K562 (cell line): ENCODE measurements around the gene PDCD6IP. TPM values are rescaled to one million over a fixed set of nuclear protein-coding genes. Genes with fewer than 3 reads are reported as not detected.

Experiments used
- ARID1B ChIP-seq: fragments of 450-650 bp; IDR thresholded peaks from 2 replicates; pipeline ENCODE4 v1.6.1; 2016; ENCODE audit warnings: antibody characterized with exemption, mild to moderate bottlenecking, inconsistent platforms
- BDP1 ChIP-seq: IDR thresholded peaks from 3 replicates; pipeline ENCODE4 v1.6.1; 2011; ENCODE audit not compliant: insufficient read length, insufficient read depth
- CREBBP ChIP-seq: IDR thresholded peaks from one replicate; pipeline ENCODE4 v1.6.1; 2012; ENCODE audit warnings: low read depth, mild to moderate bottlenecking, control low read depth, inconsistent platforms, low read length
- DPF2 ChIP-seq: fragments of 450-650 bp; IDR thresholded peaks from 2 replicates; pipeline ENCODE4 v1.6.1; 2016
- EWSR1 ChIP-seq: fragments of 450-650 bp; IDR thresholded peaks from 2 replicates; pipeline ENCODE4 v1.6.1; 2018; ENCODE audit warnings: borderline replicate concordance, mild to moderate bottlenecking, low read depth, moderate library complexity; ENCODE audit not compliant: partially characterized antibody
- FOSL1 ChIP-seq: fragments of 200-800 bp; sonication (Bioruptor generic); conservative IDR thresholded peaks from 2 replicates; pipeline ENCODE4 v1.6.1; 2016; ENCODE audit warnings: missing genetic modification characterization, missing compliant biosample characterization
- FOXJ2 ChIP-seq: fragments of 200-800 bp; sonication (Bioruptor generic); IDR thresholded peaks from 2 replicates; pipeline ENCODE4 v1.6.1; 2016; ENCODE audit warnings: missing genetic modification characterization, missing compliant biosample characterization
- HBP1 ChIP-seq: fragments of 450-650 bp; formaldehyde crosslinking; IDR thresholded peaks from 2 replicates; pipeline ENCODE4 v1.4.0; 2022; ENCODE audit warnings: missing genetic modification characterization
- HMBOX1 ChIP-seq: sonication (generic); IDR thresholded peaks from 2 replicates; pipeline ENCODE4 v1.6.1; 2016
- HMG20B ChIP-seq: fragments of 250-450 bp; sonication (Bioruptor Pico); IDR thresholded peaks from 2 replicates; pipeline ENCODE4 v1.5.0; 2021; ENCODE audit warnings: mild to moderate bottlenecking
- HOMEZ ChIP-seq: fragments of 250-450 bp; sonication (Bioruptor Pico); IDR thresholded peaks from 2 replicates; pipeline ENCODE4 v1.4.0; 2020; ENCODE audit warnings: mild to moderate bottlenecking, moderate library complexity
- HOXB6 ChIP-seq: fragments of 250-450 bp; sonication (Bioruptor Pico); IDR thresholded peaks from 2 replicates; pipeline ENCODE4 v1.5.1; 2022; ENCODE audit warnings: mild to moderate bottlenecking, borderline replicate concordance
- MBD1 ChIP-seq: fragments of 250-450 bp; sonication (Bioruptor Pico); IDR thresholded peaks from 2 replicates; pipeline ENCODE4 v1.8.0; 2022; ENCODE audit warnings: inconsistent platforms
- NONO ChIP-seq, 2 experiments: fragments of 200-400 bp in 1 of 2; fragments of 450-650 bp in 1 of 2; formaldehyde crosslinking in 1 of 2; IDR thresholded peaks; 2 replicates each; pipeline ENCODE4 v1.6.1; 2017; ENCODE audit warnings: low read depth in 2 of 2, mild to moderate bottlenecking in 2 of 2, moderate library complexity in 2 of 2, low read length in 1 of 2
- SMARCA5 ChIP-seq: fragments of 450-650 bp; IDR thresholded peaks from 2 replicates; pipeline ENCODE4 v1.6.1; 2016
- SP2 ChIP-seq: IDR thresholded peaks from 2 replicates; pipeline ENCODE4 v1.6.1; 2011; ENCODE audit warnings: mild to moderate bottlenecking, low read depth, low read length, moderate library complexity; ENCODE audit not compliant: poor library complexity, severe bottlenecking; ENCODE audit errors: extremely low read depth
- TAF7 ChIP-seq: fragments of 450-650 bp; IDR thresholded peaks from 2 replicates; pipeline ENCODE4 v1.6.1; 2016; ENCODE audit warnings: missing genetic modification characterization, missing compliant biosample characterization
- ZBTB12 ChIP-seq: fragments of 250-450 bp; sonication (Bioruptor Pico); IDR thresholded peaks from 2 replicates; pipeline ENCODE4 v1.4.0; 2020
- ZNF274 ChIP-seq: IDR thresholded peaks from 2 replicates; pipeline ENCODE4 v1.6.1; 2011; ENCODE audit warnings: low read depth, mild to moderate bottlenecking, low read length, moderate library complexity, borderline replicate concordance
- ZNF280A ChIP-seq: fragments of 450-650 bp; IDR thresholded peaks from 2 replicates; pipeline ENCODE4 v1.6.1; 2018; ENCODE audit warnings: mild to moderate bottlenecking, low read depth; ENCODE audit not compliant: partially characterized antibody
- polyA plus RNA-seq, 8 experiments: library from polyadenylated mRNA; depleted of rRNA in 4 of 8; stranded (reverse) in 5 of 8; unstranded in 3 of 8; fragments of >200 nt; fragmentation: Nextera tagmentation in 2 of 8; fragmentation: Illumina TruSeq in 1 of 8; extraction: Ambion mirVana in 2 of 8; extraction: Trizol in 1 of 8; gene quantifications; 2 replicates each; pipeline versions ENCODE4 v1.2.1 to v1.2.3, GENCODE V29; 2011 to 2014; ENCODE audit warnings: inconsistent platforms in 1 of 8, missing spikeins in 1 of 8
- total RNA-seq, 7 experiments: library from RNA; depleted of rRNA in 6 of 7; stranded (reverse); fragments of >200 nt in 6 of 7; fragmentation: Illumina TruSeq in 2 of 7; extraction: Trizol in 2 of 7; gene quantifications; 2 replicates each; pipeline versions ENCODE4 v1.2.1 to v1.2.3, GENCODE V29; 2011 to 2021; ENCODE audit warnings: low replicate concordance in 1 of 7

Gene PDCD6IP
- total and polyA plus RNA-seq, 9 of the 15 experiments (the other 6 are each of a cell fraction or from before 2014, with no cell fraction given): 40.2 to 302 (median 122) TPM

GRCh38 chr3:33901862-33902563, 103.6 kb downstream of the PDCD6IP start (continued):
- no peak for TF ChIP-seq SP2
- TF ChIP-seq ZBTB12 (CRISPR knock-in tag): no peak
- TF ChIP-seq DPF2: peak; percentile 70
- TF ChIP-seq ARID1B: peak; percentile 83
- no peak for TF ChIP-seq BDP1
- TF ChIP-seq HBP1 (CRISPR knock-in tag): no peak
- no peak for TF ChIP-seq MBD1 (CRISPR knock-in tag)
- no peak for TF ChIP-seq SMARCA5
- no peak for TF ChIP-seq ZNF280A
- no peak for TF ChIP-seq HMG20B (CRISPR knock-in tag)
- TF ChIP-seq ZNF274: no peak
- TF ChIP-seq HMBOX1: no peak
- 0 out of 2 replicates have a peak, but pooled peaks have one; percentile 13 for TF ChIP-seq TAF7
- no peak for TF ChIP-seq FOXJ2 (tag)
- no peak for TF ChIP-seq EWSR1
- TF ChIP-seq NONO (IDR thresholded peaks at IDR 0.05; ENCODE audit: low read depth in 2 of 2, low read length in 1 of 2): no peak; a peak in 1 of 4 replicates
- TF ChIP-seq HOMEZ (CRISPR knock-in tag): no peak
- no peak for TF ChIP-seq CREBBP
- TF ChIP-seq HOXB6 (CRISPR knock-in tag): no peak
- 0 out of 2 replicates have a peak, but pooled peaks have one; percentile 17 for TF ChIP-seq FOSL1 (tag)
